Thoracic aorta (tissue), 2 donors: Measurements from ENCODE around the gene NUBP1. TPM values are rescaled to one million over a fixed set of nuclear protein-coding genes. Genes with fewer than 3 reads are reported as not detected.

Source experiments
- ATAC-seq: fragments of 150-250 bp; one replicate; pipeline ENCODE4 v1.8.0; 2017; ENCODE audit warnings: low read depth; ENCODE audit not compliant: insufficient number of reproducible peaks, low FRiP score
- DNase-seq: peaks from one replicate; pipeline ENCODE4 v3.0.0-alpha.2; 2020; ENCODE audit warnings: low spot score
- H3K27ac ChIP-seq, 2 donors: fragments of 200-600 bp; sonication (generic); 1 replicate in 1 of 2; 2 replicates in 1 of 2; pipeline ENCODE4 v1.5.1; 2016; ENCODE audit warnings: mild to moderate bottlenecking in 2 of 2, moderate library complexity in 2 of 2
- H3K27me3 ChIP-seq: fragments of 200-600 bp; sonication (generic); replicated peaks from 2 replicates; pipeline ENCODE4 v1.6.0; 2016; ENCODE audit warnings: mild to moderate bottlenecking; ENCODE audit not compliant: insufficient read depth
- H3K36me3 ChIP-seq: fragments of 200-600 bp; sonication (generic); one replicate; pipeline ENCODE4 v1.5.1; 2016
- H3K4me1 ChIP-seq, 2 donors: fragments of 200-600 bp; sonication (generic); 1 replicate in 1 of 2; 2 replicates in 1 of 2; pipeline versions ENCODE4 v1.5.1 to v1.6.0; 2016; ENCODE audit warnings: low read depth in 2 of 2, mild to moderate bottlenecking in 1 of 2; ENCODE audit not compliant: control insufficient read depth in 1 of 2
- H3K4me3 ChIP-seq: fragments of 200-600 bp; sonication (generic); 2 replicates; pipeline ENCODE4 v1.5.1; 2016; ENCODE audit warnings: mild to moderate bottlenecking
- H3K9me3 ChIP-seq: fragments of 200-600 bp; sonication (generic); 2 replicates; pipeline ENCODE4 v1.5.1; 2016
- total RNA-seq, 2 donors: library from RNA; depleted of rRNA; stranded (reverse); fragments of >200 nt; gene quantifications; one replicate each; pipeline versions ENCODE4 v1.1.0 to v1.2.3, GENCODE V29; 2016
- TF ChIP-seq, protein P1 (sequence below): fragments of 200-600 bp; sonication (generic); IDR thresholded peaks from one replicate; pipeline ENCODE4 v1.5.1; 2019; ENCODE audit warnings: antibody characterized with exemption

Gene NUBP1
- total RNA-seq, 2 donors from 2014 or later: 19.0 to 19.2 TPM

DNA sequence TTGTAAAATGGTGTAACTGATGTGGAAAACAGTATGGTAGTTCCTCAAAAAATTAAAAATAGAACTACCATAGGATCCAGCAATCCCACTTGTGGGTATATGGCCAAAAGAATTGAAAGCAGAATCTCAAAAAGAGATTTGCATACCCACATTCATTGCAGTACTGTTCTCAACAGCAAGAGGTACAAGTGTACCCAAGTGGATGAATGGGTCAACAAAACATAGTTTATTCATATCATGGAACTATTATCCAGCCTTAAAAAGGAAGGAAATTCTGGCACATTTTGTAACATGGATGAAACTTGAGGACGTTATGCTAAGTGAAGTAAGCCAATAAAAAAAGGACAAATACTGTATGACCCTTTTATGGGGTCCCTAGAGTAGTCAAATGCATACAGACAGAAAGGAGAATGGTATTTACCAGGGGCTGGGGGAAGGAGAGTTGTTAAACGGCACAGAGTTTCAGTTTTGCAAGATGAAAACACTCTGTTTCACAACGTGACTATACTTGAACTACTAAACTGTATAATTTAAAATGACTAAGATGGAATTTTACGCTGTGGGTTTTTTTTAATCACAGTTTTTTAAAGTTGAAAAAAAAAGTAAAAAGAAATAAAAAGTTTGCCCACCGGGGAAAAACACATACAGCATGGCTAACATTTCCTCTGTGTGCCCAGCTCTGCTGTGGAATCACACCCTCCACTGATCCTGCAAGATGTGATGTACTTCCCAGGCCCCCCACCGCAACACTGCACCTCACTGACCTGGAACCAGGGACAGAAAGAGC, 68.9 kb downstream of the NUBP1 start:
- no peaks in the 10 kb centered on the region for H3K36me3 ChIP-seq
- DNase-seq (no peak), ATAC-seq (no peak)
- peaks cover 0 to 4% of the 10 kb centered on the region in 2 donors for H3K4me1 ChIP-seq
- H3K4me3 ChIP-seq: no peak overlapping the region
- H3K27me3 ChIP-seq: no peaks in the 10 kb centered on the region
- no peak overlapping the region for H3K27ac ChIP-seq
- no peaks in the 10 kb centered on the region for H3K9me3 ChIP-seq
- TF ChIP-seq, protein P1, sequence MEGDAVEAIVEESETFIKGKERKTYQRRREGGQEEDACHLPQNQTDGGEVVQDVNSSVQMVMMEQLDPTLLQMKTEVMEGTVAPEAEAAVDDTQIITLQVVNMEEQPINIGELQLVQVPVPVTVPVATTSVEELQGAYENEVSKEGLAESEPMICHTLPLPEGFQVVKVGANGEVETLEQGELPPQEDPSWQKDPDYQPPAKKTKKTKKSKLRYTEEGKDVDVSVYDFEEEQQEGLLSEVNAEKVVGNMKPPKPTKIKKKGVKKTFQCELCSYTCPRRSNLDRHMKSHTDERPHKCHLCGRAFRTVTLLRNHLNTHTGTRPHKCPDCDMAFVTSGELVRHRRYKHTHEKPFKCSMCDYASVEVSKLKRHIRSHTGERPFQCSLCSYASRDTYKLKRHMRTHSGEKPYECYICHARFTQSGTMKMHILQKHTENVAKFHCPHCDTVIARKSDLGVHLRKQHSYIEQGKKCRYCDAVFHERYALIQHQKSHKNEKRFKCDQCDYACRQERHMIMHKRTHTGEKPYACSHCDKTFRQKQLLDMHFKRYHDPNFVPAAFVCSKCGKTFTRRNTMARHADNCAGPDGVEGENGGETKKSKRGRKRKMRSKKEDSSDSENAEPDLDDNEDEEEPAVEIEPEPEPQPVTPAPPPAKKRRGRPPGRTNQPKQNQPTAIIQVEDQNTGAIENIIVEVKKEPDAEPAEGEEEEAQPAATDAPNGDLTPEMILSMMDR: no peak

DNA sequence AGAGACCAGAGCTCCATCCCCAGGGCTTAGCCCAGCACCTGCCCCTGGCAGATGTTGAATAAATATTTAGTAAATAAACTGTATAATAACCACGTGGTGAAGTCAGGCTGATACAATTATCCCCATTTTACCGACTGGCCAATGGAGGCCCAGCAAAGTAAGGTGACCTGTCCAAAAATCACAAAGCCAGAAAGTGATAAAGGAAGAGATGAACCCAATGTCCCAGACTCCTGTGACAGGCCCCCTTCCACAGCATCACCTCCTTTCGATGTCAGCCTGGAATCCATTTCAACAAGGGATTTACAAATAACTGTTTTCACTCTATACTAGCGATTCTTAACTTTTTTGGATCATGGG, 69.4 kb downstream of the NUBP1 start:
- Histone ChIP-seq H3K27me3 (no peaks in the 10 kb centered on the region), H3K4me3 (no peak overlapping the region), H3K36me3 (no peaks in the 10 kb centered on the region), H3K9me3 (no peaks in the 10 kb centered on the region), H3K27ac (no peak overlapping the region), H3K4me1 (peaks cover 0 to 4% of the 10 kb centered on the region in 2 donors)
- TF ChIP-seq, protein P1: no peak
- ATAC-seq (no peak), DNase-seq (no peak)

- peaks cover 4 to 11% of the 10 kb centered on the region in 2 donors for H3K4me1 ChIP-seq
- H3K9me3 ChIP-seq: no peaks in the 10 kb centered on the region
- no peaks in the 10 kb centered on the region for H3K27me3 ChIP-seq
- DNase-seq (no peak), ATAC-seq (peak; percentile 28)
- no peak overlapping the region for H3K4me3 ChIP-seq
- no peaks in the 10 kb centered on the region for H3K36me3 ChIP-seq
- TF ChIP-seq, protein P1: no peak
- H3K27ac ChIP-seq: no peak overlapping the region
Observed at GRCh38 chr16:10817514-10817913, 73.9 kb downstream of the NUBP1 start.

- Histone ChIP-seq H3K27ac (no peak within 1 kb of the TSS), H3K4me1 (peaks cover 4 to 11% of the 10 kb centered on the region in 2 donors), H3K27me3 (no peaks in the 10 kb centered on the region), H3K36me3 (no peaks in the 10 kb centered on the region), H3K9me3 (no peaks in the 10 kb centered on the region), H3K4me3 (peak within 1 kb of the TSS; percentile 69)
- TF ChIP-seq, protein P1: no peak
- DNase-seq (no peak), ATAC-seq (no peak)
Observed at GRCh38 chr16:10817963-10818941, 74.6 kb downstream of the NUBP1 start, which contains the start of gene TVP23A. Gene TVP23A (minus strand): TSS chr16:10818794. CDS start chr16:10818493, 301 bp downstream.

Other genes starting within 250 kb of the NUBP1 start
- 100 to 1,000 TPM in 1 of 2 donors, 10 to 100 TPM in 1; 84.7 to 110 TPM for gene EMP2, start 163.2 kb upstream of the NUBP1 start, total RNA-seq
- gene TEKT5, start 48.9 kb upstream of the NUBP1 start, total RNA-seq: not detected
- 1 to 10 TPM; 1.1 to 1.5 TPM for gene TVP23A, start 75.0 kb downstream of the NUBP1 start, total RNA-seq
- gene CIITA, start 133.4 kb downstream of the NUBP1 start, total RNA-seq: 10 to 100 TPM; 25.2 to 31.0 TPM
- 100 to 1,000 TPM; 120 to 157 TPM for gene DEXI, start 198.6 kb downstream of the NUBP1 start, total RNA-seq
- gene CLEC16A, start 200.7 kb downstream of the NUBP1 start, total RNA-seq: 10 to 100 TPM; 46.6 to 47.6 TPM